ENCODE measurements around the gene SCUBE3. TPM values are rescaled to one million over a fixed set of nuclear protein-coding genes. Genes with fewer than 3 reads are reported as not detected.

The SCUBE3 gene
- total and polyA plus RNA-seq, 2 experiments from 2014 or later, result 24.0 to 31.5 TPM

DNA sequence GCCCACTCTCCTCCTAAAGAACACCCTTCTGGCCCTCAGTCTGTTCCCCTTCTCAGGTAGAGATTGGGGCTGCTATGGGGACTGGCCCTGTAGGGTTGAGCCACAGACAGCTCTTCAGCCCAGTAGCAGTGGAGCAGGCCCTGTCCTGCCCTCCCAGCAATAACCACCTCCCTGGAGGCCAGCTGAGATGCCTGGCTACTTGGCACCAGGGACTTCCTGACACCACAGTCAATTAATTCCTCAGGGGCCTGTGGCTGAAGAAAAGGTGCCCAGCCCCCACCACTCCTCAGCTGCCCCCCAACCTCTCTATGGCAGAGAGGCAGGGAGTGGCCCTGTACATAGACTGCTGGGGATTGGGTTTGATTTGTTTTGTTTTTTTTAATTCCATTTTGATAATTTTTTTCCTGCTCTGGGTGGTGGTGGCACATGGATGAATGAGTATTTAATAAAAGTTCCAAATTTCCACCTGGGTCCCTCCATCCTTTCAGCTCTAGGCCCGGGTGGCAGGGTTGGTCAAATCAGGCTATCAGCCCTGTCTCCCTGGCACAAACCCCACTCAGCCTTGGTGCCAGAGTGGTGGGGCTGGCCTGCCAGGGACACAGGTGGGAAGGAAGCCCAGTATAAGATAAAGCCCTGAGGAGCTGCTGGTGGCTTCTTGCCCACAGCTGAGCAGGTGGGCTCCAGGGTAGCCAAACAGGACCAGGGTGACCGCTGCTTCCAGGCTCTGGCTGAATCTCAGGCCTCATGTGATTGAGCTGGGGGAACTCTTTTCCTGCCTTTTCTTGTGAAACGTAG, 82.0 kb downstream of the SCUBE3 start:
- H3K79me2 ChIP-seq (ENCODE audit: insufficient read depth), result no peaks in the 10 kb centered on the region
- no peak overlapping the region for H3K4me3 ChIP-seq
- no peak overlapping the region for H3K9ac ChIP-seq
- H3K36me3 ChIP-seq (ENCODE audit: low read depth), result peaks cover 4% of the 10 kb centered on the region; the same call in 1 of the 2 replicates
- no peaks in the 10 kb centered on the region; the same call in 1 of the 2 replicates for H3K4me1 ChIP-seq (ENCODE audit: insufficient read depth)
- no peaks in the 10 kb centered on the region for H4K20me1 ChIP-seq (ENCODE audit: insufficient read depth)
- no peak overlapping the region for H2AFZ ChIP-seq
- WGBS, 2 experiments (ENCODE audit: low coverage in 1 of 2, low lambda C conversion rate in 2 of 2, missing lambda C conversion rate in 2 of 2), result 59 to 62% methylated on average over 3 of the region's 3 CpGs
- in situ Hi-C loops (cut with MboI), result no loop called here
- no peak overlapping the region for H3K4me2 ChIP-seq (ENCODE audit: unreplicated experiment)
- no peak overlapping the region for H3K27ac ChIP-seq
- no peak for DNase-seq
- TF ChIP-seq EZH2phosphoT487 (IDR thresholded peaks at IDR 0.05; ENCODE audit: insufficient read depth, low read depth) (no peak), EZH2 (IDR thresholded peaks at IDR 0.05; ENCODE audit: insufficient read depth, poor library complexity, severe bottlenecking) (no peak)
- no peaks in the 10 kb centered on the region for H3K9me3 ChIP-seq (ENCODE audit: low read depth)
- H3F3A ChIP-seq (ENCODE audit: insufficient read depth), result 0 out of 2 replicates have a peak, but pooled peaks cover 3% of the 10 kb centered on the region
- H3K27me3 ChIP-seq (replicated peaks; ENCODE audit: insufficient read depth), result no peaks in the 10 kb centered on the region
- no peaks in the 10 kb centered on the region for H3K9me2 ChIP-seq (ENCODE audit: insufficient read depth)

DNA sequence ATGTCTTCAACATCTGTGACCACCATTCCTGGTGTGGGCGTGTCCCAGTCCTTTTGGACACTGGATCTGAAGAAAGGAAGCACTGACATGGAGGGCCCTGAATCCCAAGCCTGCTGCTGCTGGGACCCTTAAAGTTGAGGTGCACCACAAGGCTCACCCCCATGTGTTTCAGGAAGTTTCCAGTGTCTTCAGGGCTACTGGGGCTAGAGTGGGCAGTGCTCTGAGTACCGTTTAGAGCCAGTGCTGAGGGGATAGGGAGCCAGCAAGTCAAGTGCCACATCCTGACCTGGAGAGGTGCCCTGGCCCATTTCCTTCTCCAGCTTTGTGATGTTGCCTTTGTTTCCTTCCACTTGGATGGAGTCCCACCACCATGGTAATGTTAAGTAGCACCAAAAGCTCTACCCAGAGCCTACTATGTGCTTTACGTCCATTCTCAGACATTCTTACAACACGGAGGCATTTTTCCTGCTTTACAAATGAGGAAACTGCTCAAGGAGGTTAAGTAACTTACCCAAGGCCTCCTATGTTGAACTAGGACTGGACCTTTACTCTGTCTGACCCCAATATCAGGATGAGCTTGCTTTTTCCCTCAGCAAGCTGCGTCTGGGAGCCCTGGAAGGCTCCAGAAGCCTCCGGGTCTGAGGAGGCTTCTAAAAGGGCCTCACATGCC, 83.3 kb downstream of the SCUBE3 start:
- no peaks in the 10 kb centered on the region; the same call in 1 of the 2 replicates for H3K4me1 ChIP-seq (ENCODE audit: insufficient read depth)
- no peaks in the 10 kb centered on the region for H4K20me1 ChIP-seq (ENCODE audit: insufficient read depth)
- H3K4me2 ChIP-seq (ENCODE audit: unreplicated experiment), result no peak overlapping the region
- H3K9me3 ChIP-seq (ENCODE audit: low read depth), result no peaks in the 10 kb centered on the region
- H3K27me3 ChIP-seq (replicated peaks; ENCODE audit: insufficient read depth), result no peaks in the 10 kb centered on the region
- H3K9me2 ChIP-seq (ENCODE audit: insufficient read depth), result no peaks in the 10 kb centered on the region
- TF ChIP-seq EZH2 (IDR thresholded peaks at IDR 0.05; ENCODE audit: insufficient read depth, poor library complexity, severe bottlenecking), result no peak
- no peak for TF ChIP-seq EZH2phosphoT487 (IDR thresholded peaks at IDR 0.05; ENCODE audit: insufficient read depth, low read depth)
- H3K27ac ChIP-seq, result no peak overlapping the region
- peak overlapping the region; percentile 81 for H2AFZ ChIP-seq
- H3F3A ChIP-seq (ENCODE audit: insufficient read depth), result 0 out of 2 replicates have a peak, but pooled peaks cover 3% of the 10 kb centered on the region
- H3K9ac ChIP-seq, result peak overlapping the region; percentile 60; the same call in 1 of the 2 replicates
- H3K79me2 ChIP-seq (ENCODE audit: insufficient read depth), result no peaks in the 10 kb centered on the region
- in situ Hi-C loops (cut with MboI), result no loop called here
- WGBS, 2 experiments (ENCODE audit: low coverage in 1 of 2, low lambda C conversion rate in 2 of 2, missing lambda C conversion rate in 2 of 2), result 42 to 48% methylated on average over 6 of the region's 6 CpGs
- 0 out of 2 replicates have a peak, but pooled peaks cover 4% of the 10 kb centered on the region for H3K36me3 ChIP-seq (ENCODE audit: low read depth)
- H3K4me3 ChIP-seq, result peak overlapping the region; percentile 59; the same call in 1 of the 2 replicates
- DNase-seq, result no peak

DNA sequence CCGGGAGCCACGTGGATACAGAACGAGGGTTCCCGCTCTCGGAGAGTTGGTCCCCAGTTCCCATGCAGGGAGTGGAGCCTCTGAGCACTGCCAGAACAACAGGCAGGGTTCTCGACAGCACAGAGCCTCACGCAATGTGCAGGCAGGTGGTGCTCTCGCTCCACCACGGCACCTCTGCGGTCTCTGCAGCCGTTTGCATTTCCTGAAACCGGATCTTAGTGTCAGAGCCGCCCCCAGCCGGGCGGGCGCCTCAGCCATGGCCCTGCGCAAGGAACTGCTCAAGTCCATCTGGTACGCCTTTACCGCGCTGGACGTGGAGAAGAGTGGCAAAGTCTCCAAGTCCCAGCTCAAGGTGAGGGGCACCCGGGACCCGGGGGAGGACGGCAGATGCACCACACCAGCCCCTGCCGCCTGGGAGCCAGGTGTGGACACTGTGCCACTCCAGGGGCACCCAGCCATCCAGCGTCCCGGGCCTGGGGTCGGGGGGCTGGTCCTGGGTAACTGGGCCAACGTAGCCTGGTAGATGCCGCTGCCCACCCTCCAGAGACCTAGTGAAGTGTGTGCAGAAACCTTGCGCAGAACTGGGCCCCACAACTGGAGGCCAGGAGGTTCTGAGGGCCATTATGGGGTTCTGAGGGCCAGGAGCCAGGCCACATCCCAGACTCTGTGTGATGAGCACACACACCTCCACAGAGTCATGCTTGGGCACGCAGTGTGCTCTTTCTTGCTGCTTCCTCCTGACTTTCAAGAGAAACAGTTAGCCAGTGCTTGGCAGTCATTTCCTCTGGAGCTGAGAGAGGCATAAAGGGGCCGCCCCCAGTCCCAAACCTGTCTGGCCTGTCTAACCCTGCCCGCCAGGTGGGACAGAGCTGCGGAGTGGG, 84.1 kb downstream of the SCUBE3 start, which contains the start of gene DEF6:
DEF6 (plus strand) TSS at position 218 of the 881 bp plus-strand sequence; CDS start at position 257, 39 bp downstream.
- Histone ChIP-seq H3K79me2 (ENCODE audit: insufficient read depth) (no peaks in the 10 kb centered on the region), H3K27me3 (replicated peaks; ENCODE audit: insufficient read depth) (no peaks in the 10 kb centered on the region), H3K4me2 (ENCODE audit: unreplicated experiment) (peak within 1 kb of the TSS; percentile 31), H3K9ac (peak within 1 kb of the TSS; percentile 60), H3K4me1 (ENCODE audit: insufficient read depth) (no peaks in the 10 kb centered on the region; the same call in 1 of the 2 replicates), H3K36me3 (ENCODE audit: low read depth) (0 out of 2 replicates have a peak, but pooled peaks cover 4% of the 10 kb centered on the region), H2AFZ (peak within 1 kb of the TSS; percentile 81), H3F3A (ENCODE audit: insufficient read depth) (0 out of 2 replicates have a peak, but pooled peaks cover 3% of the 10 kb centered on the region), H3K9me2 (ENCODE audit: insufficient read depth) (no peaks in the 10 kb centered on the region), H3K4me3 (peak within 1 kb of the TSS; percentile 59), H4K20me1 (ENCODE audit: insufficient read depth) (no peaks in the 10 kb centered on the region), H3K9me3 (ENCODE audit: low read depth) (no peaks in the 10 kb centered on the region), H3K27ac (no peak within 1 kb of the TSS)
- 21 to 22% methylated on average over 35 of the region's 35 CpGs for whole genome bisulfite sequencing, 2 experiments (ENCODE audit: low coverage in 1 of 2, low lambda C conversion rate in 2 of 2, missing lambda C conversion rate in 2 of 2)
- in situ Hi-C loops (cut with MboI), result no loop called here
- DNase-seq, result peak; percentile 86
- TF ChIP-seq EZH2 (IDR thresholded peaks at IDR 0.05; ENCODE audit: insufficient read depth, poor library complexity, severe bottlenecking) (no peak), EZH2phosphoT487 (IDR thresholded peaks at IDR 0.05; ENCODE audit: insufficient read depth, low read depth) (no peak)

Measured in GM23248 (cell line).